Astrocyte (in vitro differentiated cells and primary cell): ENCODE measurements around the gene MICU2. TPM values are rescaled to one million over a fixed set of nuclear protein-coding genes. Genes with fewer than 3 reads are reported as not detected.

ENCODE experiments used
- DNase-seq: peaks from one replicate; pipeline ENCODE4 v3.0.0-alpha.2; 2010; ENCODE audit warnings: low read depth
- FAIRE-seq: peaks from 2 replicates; lab custom pipeline; 2011; peaks lifted over from hg19 to GRCh38; lab: Jason Lieb, UNC
- H2AFZ ChIP-seq: 2 replicates; pipeline ENCODE4 v1.6.0; 2012; ENCODE audit warnings: low read depth, low read length, inconsistent platforms
- H3K27ac ChIP-seq: 2 replicates; pipeline ENCODE4 v1.5.1; 2011; ENCODE audit warnings: low read depth, low read length, inconsistent platforms
- H3K27me3 ChIP-seq: 2 replicates; pipeline ENCODE4 v1.6.0; 2011; ENCODE audit warnings: low read length, inconsistent platforms; ENCODE audit not compliant: insufficient read depth
- H3K36me3 ChIP-seq: 2 replicates; pipeline ENCODE4 v1.5.1; 2011; ENCODE audit warnings: low read length, inconsistent platforms; ENCODE audit not compliant: insufficient read depth
- H3K4me1 ChIP-seq: 2 replicates; pipeline ENCODE4 v1.5.1; 2011; ENCODE audit warnings: low read length, inconsistent platforms; ENCODE audit not compliant: insufficient read depth
- H3K4me2 ChIP-seq: 2 replicates; pipeline ENCODE4 v1.6.0; 2012; ENCODE audit warnings: low read length, inconsistent platforms
- H3K4me3 ChIP-seq: 2 replicates; pipeline ENCODE4 v1.5.1; 2011; ENCODE audit warnings: low read depth, mild to moderate bottlenecking, low read length, inconsistent platforms; ENCODE audit not compliant: insufficient read depth
- H3K79me2 ChIP-seq: 2 replicates; pipeline ENCODE4 v1.6.0; 2012; ENCODE audit warnings: mild to moderate bottlenecking, low read length, inconsistent platforms; ENCODE audit not compliant: insufficient read depth
- H3K9ac ChIP-seq: 2 replicates; pipeline ENCODE4 v1.6.0; 2012; ENCODE audit warnings: mild to moderate bottlenecking, low read length, inconsistent platforms
- H3K9me3 ChIP-seq: 2 replicates; pipeline ENCODE4 v1.5.1; 2012; ENCODE audit warnings: low read depth, mild to moderate bottlenecking, low read length, inconsistent platforms; ENCODE audit not compliant: insufficient read depth
- H4K20me1 ChIP-seq: 2 replicates; pipeline ENCODE4 v1.6.0; 2012; ENCODE audit warnings: low read length, inconsistent platforms; ENCODE audit not compliant: insufficient read depth
- H3K27ac Mint-ChIP-seq: one replicate; pipeline ENCODE4 v1.8.0; 2021; ENCODE audit warnings: mild to moderate bottlenecking, mixed read lengths; ENCODE audit not compliant: unreplicated experiment
- H3K27me3 Mint-ChIP-seq: one replicate; pipeline ENCODE4 v1.8.0; 2021; ENCODE audit warnings: low read depth, mixed read lengths; ENCODE audit not compliant: unreplicated experiment
- H3K36me3 Mint-ChIP-seq: one replicate; pipeline ENCODE4 v1.8.0; 2021; ENCODE audit warnings: low read depth, mixed read lengths; ENCODE audit not compliant: unreplicated experiment
- H3K4me1 Mint-ChIP-seq: one replicate; pipeline ENCODE4 v1.8.0; 2021; ENCODE audit warnings: low read depth, mixed read lengths; ENCODE audit not compliant: unreplicated experiment
- H3K4me3 Mint-ChIP-seq: one replicate; pipeline ENCODE4 v1.8.0; 2021; ENCODE audit warnings: mild to moderate bottlenecking, moderate library complexity, mixed read lengths; ENCODE audit not compliant: unreplicated experiment
- H3K9me3 Mint-ChIP-seq: one replicate; pipeline ENCODE4 v1.8.0; 2021; ENCODE audit warnings: mild to moderate bottlenecking, mixed read lengths; ENCODE audit not compliant: unreplicated experiment
- EZH2 ChIP-seq: IDR thresholded peaks from 2 replicates; pipeline ENCODE4 v1.6.1; 2012; ENCODE audit warnings: mild to moderate bottlenecking, low read length, inconsistent platforms; ENCODE audit not compliant: insufficient read depth
- total RNA-seq: library from RNA; stranded (reverse); gene quantifications from 2 replicates; pipeline ENCODE4 v1.2.1, GENCODE V29; 2021
- TF ChIP-seq, protein P1 (sequence below): IDR thresholded peaks from 2 replicates; pipeline ENCODE4 v1.5.1; 2011; ENCODE audit warnings: low read depth, mild to moderate bottlenecking, inconsistent platforms, low read length, moderate library complexity; ENCODE audit not compliant: insufficient read depth

Gene MICU2
- total RNA-seq, 1 donor from 2014 or later = 31.8 TPM

DNA sequence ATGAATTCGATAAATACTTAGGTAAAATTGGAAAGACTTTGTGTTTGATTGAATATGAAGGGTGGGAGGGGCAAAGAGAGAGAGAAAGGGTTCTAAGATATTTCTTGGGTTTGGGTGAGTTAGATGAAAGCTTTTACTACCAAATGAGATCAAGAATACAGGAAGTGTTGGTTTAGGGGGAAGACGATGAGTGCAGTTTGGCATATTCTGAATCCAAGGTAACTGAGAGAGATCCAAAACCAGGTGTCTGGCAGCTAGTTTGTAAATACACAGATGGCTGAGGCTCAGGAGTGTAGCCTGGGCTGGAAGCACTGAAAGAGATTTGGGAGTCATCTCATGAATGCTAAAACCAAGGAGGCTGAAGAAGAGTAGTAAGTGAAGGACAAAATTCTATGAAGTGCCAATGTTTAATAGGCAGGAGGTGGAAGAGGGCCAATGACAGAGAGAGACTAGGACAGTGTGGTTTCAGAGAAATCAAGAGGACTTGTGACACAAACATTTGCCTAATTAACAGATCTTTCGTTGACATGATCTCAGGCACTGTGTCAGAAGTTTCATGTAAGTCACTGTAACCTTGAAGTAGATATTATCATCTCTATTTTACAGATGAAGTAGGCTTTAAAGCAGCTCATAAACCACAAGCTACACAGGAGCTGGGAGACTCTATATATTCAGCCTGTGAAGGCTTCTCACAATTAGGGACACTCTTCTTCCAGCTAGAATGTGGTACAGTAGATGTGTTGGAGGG, 74.7 kb downstream of the MICU2 start:
- no peak overlapping the region for H3K4me3 Mint-ChIP-seq
- Histone ChIP-seq H3K27ac (peak overlapping the region; percentile 50), H3K79me2 (no peaks in the 10 kb centered on the region), H2AFZ (no peak overlapping the region), H3K36me3 (no peaks in the 10 kb centered on the region), H3K27me3 (no peaks in the 10 kb centered on the region), H4K20me1 (no peaks in the 10 kb centered on the region), H3K4me3 (no peak overlapping the region), H3K4me1 (peaks cover 10% of the 10 kb centered on the region), H3K9me3 (no peaks in the 10 kb centered on the region), H3K4me2 (peak overlapping the region; percentile 53), H3K9ac (no peak overlapping the region)
- H3K27me3 Mint-ChIP-seq = no peaks in the 10 kb centered on the region
- no peak for DNase-seq
- TF ChIP-seq, protein P1, sequence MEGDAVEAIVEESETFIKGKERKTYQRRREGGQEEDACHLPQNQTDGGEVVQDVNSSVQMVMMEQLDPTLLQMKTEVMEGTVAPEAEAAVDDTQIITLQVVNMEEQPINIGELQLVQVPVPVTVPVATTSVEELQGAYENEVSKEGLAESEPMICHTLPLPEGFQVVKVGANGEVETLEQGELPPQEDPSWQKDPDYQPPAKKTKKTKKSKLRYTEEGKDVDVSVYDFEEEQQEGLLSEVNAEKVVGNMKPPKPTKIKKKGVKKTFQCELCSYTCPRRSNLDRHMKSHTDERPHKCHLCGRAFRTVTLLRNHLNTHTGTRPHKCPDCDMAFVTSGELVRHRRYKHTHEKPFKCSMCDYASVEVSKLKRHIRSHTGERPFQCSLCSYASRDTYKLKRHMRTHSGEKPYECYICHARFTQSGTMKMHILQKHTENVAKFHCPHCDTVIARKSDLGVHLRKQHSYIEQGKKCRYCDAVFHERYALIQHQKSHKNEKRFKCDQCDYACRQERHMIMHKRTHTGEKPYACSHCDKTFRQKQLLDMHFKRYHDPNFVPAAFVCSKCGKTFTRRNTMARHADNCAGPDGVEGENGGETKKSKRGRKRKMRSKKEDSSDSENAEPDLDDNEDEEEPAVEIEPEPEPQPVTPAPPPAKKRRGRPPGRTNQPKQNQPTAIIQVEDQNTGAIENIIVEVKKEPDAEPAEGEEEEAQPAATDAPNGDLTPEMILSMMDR = no peak
- TF ChIP-seq EZH2 = no peak
- peaks cover 3% of the 10 kb centered on the region for H3K4me1 Mint-ChIP-seq
- H3K27ac Mint-ChIP-seq = no peak overlapping the region
- H3K36me3 Mint-ChIP-seq = no peaks in the 10 kb centered on the region
- FAIRE-seq = peak; percentile 26
- no peaks in the 10 kb centered on the region for H3K9me3 Mint-ChIP-seq

DNA sequence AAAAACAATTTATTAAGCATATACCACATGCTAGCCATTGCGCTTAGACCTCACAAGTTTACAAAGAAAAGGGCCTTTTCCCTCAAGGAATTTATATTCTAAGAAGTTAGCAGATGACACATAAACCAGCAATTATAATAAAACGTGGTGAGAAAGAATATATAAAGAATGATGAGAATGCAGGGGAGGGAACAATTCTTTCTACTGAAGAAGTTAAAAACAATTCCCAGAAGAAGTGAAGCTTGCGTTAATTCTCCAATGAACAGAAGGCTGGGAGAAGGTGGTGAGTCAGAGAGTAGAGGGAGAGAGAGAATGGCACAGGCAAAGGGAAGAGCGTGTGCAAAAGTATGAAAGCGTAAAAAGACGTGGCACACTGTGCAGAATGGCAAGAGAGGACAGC, 75.4 kb downstream of the MICU2 start:
- H3K4me3 Mint-ChIP-seq = no peak overlapping the region
- no peak overlapping the region for H3K27ac Mint-ChIP-seq
- Histone ChIP-seq H3K4me2 (peak overlapping the region; percentile 53), H3K9me3 (no peaks in the 10 kb centered on the region), H3K36me3 (no peaks in the 10 kb centered on the region), H3K27me3 (no peaks in the 10 kb centered on the region), H3K79me2 (no peaks in the 10 kb centered on the region), H3K27ac (peak overlapping the region; percentile 63), H3K4me3 (no peak overlapping the region), H2AFZ (no peak overlapping the region), H3K4me1 (peaks cover 10% of the 10 kb centered on the region), H3K9ac (no peak overlapping the region), H4K20me1 (no peaks in the 10 kb centered on the region)
- FAIRE-seq (no peak), DNase-seq (peak; percentile 94)
- H3K9me3 Mint-ChIP-seq = no peaks in the 10 kb centered on the region
- TF ChIP-seq, protein P1 = no peak
- no peak for TF ChIP-seq EZH2
- H3K4me1 Mint-ChIP-seq = peaks cover 3% of the 10 kb centered on the region
- H3K27me3 Mint-ChIP-seq = no peaks in the 10 kb centered on the region
- no peaks in the 10 kb centered on the region for H3K36me3 Mint-ChIP-seq
